GM23338 (cell line): ENCODE measurements around the gene PSMG4.

Experiments
- EZH2 ChIP-seq: fragments of 200-600 bp; sonication (generic); IDR thresholded peaks from one replicate; pipeline ENCODE4 v1.8.0; 2017; ENCODE audit warnings: antibody characterized with exemption, mild to moderate bottlenecking, low read depth; ENCODE audit not compliant: unreplicated experiment
- EZH2phosphoT487 ChIP-seq: fragments of 200-600 bp; sonication (generic); IDR thresholded peaks from one replicate; pipeline ENCODE4 v1.8.1; 2018; ENCODE audit warnings: antibody characterized with exemption; ENCODE audit not compliant: unreplicated experiment
- POLR2AphosphoS5 ChIP-seq: IDR thresholded peaks from 2 replicates; pipeline ENCODE4 v1.6.1; 2016; ENCODE audit warnings: antibody characterized with exemption, low read depth
- STAT1 ChIP-seq: IDR thresholded peaks from one replicate; pipeline ENCODE4 v1.6.1; 2016; ENCODE audit warnings: antibody characterized with exemption; ENCODE audit not compliant: unreplicated experiment
- TF ChIP-seq, protein P1 (sequence below), 2 experiments: fragments of 200-600 bp in 1 of 2; sonication (generic) in 1 of 2; conservative IDR thresholded peaks; 2 replicates each; pipeline versions ENCODE4 v1.5.1 to v1.6.1; 2016 to 2017; ENCODE audit warnings: antibody characterized with exemption in 2 of 2, low read depth in 2 of 2, mild to moderate bottlenecking in 2 of 2, moderate library complexity in 1 of 2
- TF ChIP-seq, protein P2 (sequence below): IDR thresholded peaks from 2 replicates; pipeline ENCODE4 v1.6.1; 2016; ENCODE audit warnings: antibody characterized with exemption
- TF ChIP-seq, protein P3 (sequence below): IDR thresholded peaks from one replicate; pipeline ENCODE4 v1.6.1; 2018; ENCODE audit warnings: antibody characterized with exemption; ENCODE audit not compliant: unreplicated experiment

DNA sequence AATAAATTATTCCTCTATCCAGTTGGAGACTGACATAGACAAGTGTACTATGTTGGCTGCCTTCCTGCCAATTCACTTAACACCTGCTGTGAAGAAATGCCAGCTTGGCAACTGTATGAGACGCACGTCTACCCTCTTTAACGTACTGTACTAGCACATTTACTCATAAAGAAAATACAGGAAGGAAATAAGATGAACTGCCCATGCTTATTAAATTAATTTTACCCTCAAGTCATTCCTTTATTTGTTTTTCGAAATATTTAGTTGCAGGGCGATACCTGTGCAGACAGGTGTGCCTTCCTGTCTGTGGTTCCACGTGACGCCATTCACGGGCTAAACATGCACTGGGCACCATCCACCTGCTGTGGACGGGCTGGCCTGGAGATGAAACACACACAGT, 52.0 kb downstream of the PSMG4 start:
- TF ChIP-seq, protein P1, sequence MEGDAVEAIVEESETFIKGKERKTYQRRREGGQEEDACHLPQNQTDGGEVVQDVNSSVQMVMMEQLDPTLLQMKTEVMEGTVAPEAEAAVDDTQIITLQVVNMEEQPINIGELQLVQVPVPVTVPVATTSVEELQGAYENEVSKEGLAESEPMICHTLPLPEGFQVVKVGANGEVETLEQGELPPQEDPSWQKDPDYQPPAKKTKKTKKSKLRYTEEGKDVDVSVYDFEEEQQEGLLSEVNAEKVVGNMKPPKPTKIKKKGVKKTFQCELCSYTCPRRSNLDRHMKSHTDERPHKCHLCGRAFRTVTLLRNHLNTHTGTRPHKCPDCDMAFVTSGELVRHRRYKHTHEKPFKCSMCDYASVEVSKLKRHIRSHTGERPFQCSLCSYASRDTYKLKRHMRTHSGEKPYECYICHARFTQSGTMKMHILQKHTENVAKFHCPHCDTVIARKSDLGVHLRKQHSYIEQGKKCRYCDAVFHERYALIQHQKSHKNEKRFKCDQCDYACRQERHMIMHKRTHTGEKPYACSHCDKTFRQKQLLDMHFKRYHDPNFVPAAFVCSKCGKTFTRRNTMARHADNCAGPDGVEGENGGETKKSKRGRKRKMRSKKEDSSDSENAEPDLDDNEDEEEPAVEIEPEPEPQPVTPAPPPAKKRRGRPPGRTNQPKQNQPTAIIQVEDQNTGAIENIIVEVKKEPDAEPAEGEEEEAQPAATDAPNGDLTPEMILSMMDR (conservative IDR thresholded peaks at IDR 0.05; ENCODE audit: low read depth in 2 of 2): no peak
- TF ChIP-seq EZH2: no peak
- no peak for TF ChIP-seq STAT1
- no peak for TF ChIP-seq EZH2phosphoT487
- no peak for TF ChIP-seq POLR2AphosphoS5
- TF ChIP-seq, protein P2, sequence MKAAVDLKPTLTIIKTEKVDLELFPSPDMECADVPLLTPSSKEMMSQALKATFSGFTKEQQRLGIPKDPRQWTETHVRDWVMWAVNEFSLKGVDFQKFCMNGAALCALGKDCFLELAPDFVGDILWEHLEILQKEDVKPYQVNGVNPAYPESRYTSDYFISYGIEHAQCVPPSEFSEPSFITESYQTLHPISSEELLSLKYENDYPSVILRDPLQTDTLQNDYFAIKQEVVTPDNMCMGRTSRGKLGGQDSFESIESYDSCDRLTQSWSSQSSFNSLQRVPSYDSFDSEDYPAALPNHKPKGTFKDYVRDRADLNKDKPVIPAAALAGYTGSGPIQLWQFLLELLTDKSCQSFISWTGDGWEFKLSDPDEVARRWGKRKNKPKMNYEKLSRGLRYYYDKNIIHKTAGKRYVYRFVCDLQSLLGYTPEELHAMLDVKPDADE: no peak
- TF ChIP-seq, protein P3, sequence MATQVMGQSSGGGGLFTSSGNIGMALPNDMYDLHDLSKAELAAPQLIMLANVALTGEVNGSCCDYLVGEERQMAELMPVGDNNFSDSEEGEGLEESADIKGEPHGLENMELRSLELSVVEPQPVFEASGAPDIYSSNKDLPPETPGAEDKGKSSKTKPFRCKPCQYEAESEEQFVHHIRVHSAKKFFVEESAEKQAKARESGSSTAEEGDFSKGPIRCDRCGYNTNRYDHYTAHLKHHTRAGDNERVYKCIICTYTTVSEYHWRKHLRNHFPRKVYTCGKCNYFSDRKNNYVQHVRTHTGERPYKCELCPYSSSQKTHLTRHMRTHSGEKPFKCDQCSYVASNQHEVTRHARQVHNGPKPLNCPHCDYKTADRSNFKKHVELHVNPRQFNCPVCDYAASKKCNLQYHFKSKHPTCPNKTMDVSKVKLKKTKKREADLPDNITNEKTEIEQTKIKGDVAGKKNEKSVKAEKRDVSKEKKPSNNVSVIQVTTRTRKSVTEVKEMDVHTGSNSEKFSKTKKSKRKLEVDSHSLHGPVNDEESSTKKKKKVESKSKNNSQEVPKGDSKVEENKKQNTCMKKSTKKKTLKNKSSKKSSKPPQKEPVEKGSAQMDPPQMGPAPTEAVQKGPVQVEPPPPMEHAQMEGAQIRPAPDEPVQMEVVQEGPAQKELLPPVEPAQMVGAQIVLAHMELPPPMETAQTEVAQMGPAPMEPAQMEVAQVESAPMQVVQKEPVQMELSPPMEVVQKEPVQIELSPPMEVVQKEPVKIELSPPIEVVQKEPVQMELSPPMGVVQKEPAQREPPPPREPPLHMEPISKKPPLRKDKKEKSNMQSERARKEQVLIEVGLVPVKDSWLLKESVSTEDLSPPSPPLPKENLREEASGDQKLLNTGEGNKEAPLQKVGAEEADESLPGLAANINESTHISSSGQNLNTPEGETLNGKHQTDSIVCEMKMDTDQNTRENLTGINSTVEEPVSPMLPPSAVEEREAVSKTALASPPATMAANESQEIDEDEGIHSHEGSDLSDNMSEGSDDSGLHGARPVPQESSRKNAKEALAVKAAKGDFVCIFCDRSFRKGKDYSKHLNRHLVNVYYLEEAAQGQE: no peak
